Calu3 (cell line): ENCODE measurements around the gene URB1. TPM values are rescaled to one million over a fixed set of nuclear protein-coding genes. Genes with fewer than 3 reads are reported as not detected.
"Not testable (repeated sequence)": the region's sequence is repeated elsewhere in the genome, so short reads cannot be mapped to it uniquely, and the experiment has no call there.

Experiments
- BruUV-seq: library from RNA; stranded (reverse); fragments of 400-500 nt; replicated peaks from 2 replicates; lab custom pipeline; 2021; lab: Mats Ljungman, UMichigan
- CTCF ChIA-PET: fragments of 300-600 bp; sonication (Branson Sonifier 250); formaldehyde crosslinking; loops from one replicate; lab custom pipeline; 2022; ENCODE audit warnings: antibody characterized with exemption; lab: Charles Lee
- DNase-seq: peaks from one replicate; pipeline ENCODE4 v3.0.0; 2022
- H3K27ac Mint-ChIP-seq: one replicate; pipeline ENCODE4 v1.8.0; 2022; ENCODE audit warnings: mixed read lengths; ENCODE audit not compliant: unreplicated experiment
- H3K27me3 Mint-ChIP-seq: one replicate; pipeline ENCODE4 v1.8.0; 2022; ENCODE audit warnings: mixed read lengths; ENCODE audit not compliant: unreplicated experiment
- H3K36me3 Mint-ChIP-seq: one replicate; pipeline ENCODE4 v1.8.0; 2022; ENCODE audit warnings: mild to moderate bottlenecking, moderate library complexity, mixed read lengths; ENCODE audit not compliant: insufficient read depth, unreplicated experiment
- H3K4me1 Mint-ChIP-seq: one replicate; pipeline ENCODE4 v1.8.0; 2022; ENCODE audit warnings: mild to moderate bottlenecking, low read depth, mixed read lengths; ENCODE audit not compliant: unreplicated experiment
- H3K4me3 Mint-ChIP-seq: one replicate; pipeline ENCODE4 v1.8.0; 2022; ENCODE audit warnings: mild to moderate bottlenecking, low read depth, moderate library complexity, mixed read lengths; ENCODE audit not compliant: unreplicated experiment
- H3K9me3 Mint-ChIP-seq: one replicate; pipeline ENCODE4 v1.8.0; 2022; ENCODE audit warnings: low read depth, mixed read lengths; ENCODE audit not compliant: unreplicated experiment
- CTCF ChIP-seq: fragments of 200-600 bp; IDR thresholded peaks from one replicate; pipeline ENCODE4 v1.8.0; 2022; ENCODE audit warnings: antibody characterized with exemption; ENCODE audit not compliant: unreplicated experiment
- intact Hi-C: fragments of 100-400 bp; cut with micrococcal nuclease; formaldehyde crosslinking; loops from one replicate; pipeline ENCODE4 v1.10.0; 2022; ENCODE audit not compliant: unreplicated experiment
- total RNA-seq: library from RNA; stranded (reverse); gene quantifications from 2 replicates; pipeline ENCODE4 v1.2.3, GENCODE V29; 2022

URB1 gene
- total RNA-seq, 1 experiment from 2014 or later: 16.5 TPM

GRCh38 chr21:32377506-32377905, 15.3 kb downstream of the URB1 start:
- Mint-ChIP-seq H3K36me3 (peaks cover 9% of the 10 kb centered on the region), H3K9me3 (no peaks in the 10 kb centered on the region), H3K27ac (no peak overlapping the region), H3K27me3 (no peaks in the 10 kb centered on the region), H3K4me1 (no peaks in the 10 kb centered on the region), H3K4me3 (no peak overlapping the region)
- no peak for DNase-seq
- CTCF ChIA-PET: no interaction called here
- intact Hi-C loops: no loop called here
- TF ChIP-seq CTCF: no peak
- BruUV-seq: no TSS peak

GRCh38 chr21:32372755-32373154, 20.1 kb downstream of the URB1 start:
- TF ChIP-seq CTCF: no peak
- no peaks in the 10 kb centered on the region for H3K9me3 Mint-ChIP-seq
- H3K27ac Mint-ChIP-seq: no peak overlapping the region
- H3K4me3 Mint-ChIP-seq: no peak overlapping the region
- no TSS peak for BruUV-seq
- DNase-seq: no peak
- H3K4me1 Mint-ChIP-seq: no peaks in the 10 kb centered on the region
- no peaks in the 10 kb centered on the region for H3K27me3 Mint-ChIP-seq
- H3K36me3 Mint-ChIP-seq: peaks cover 14% of the 10 kb centered on the region
- CTCF ChIA-PET: no interaction called here
- intact Hi-C loops: no loop called here

- intact Hi-C loops: no loop called here
- no peak overlapping the region for H3K27ac Mint-ChIP-seq
- CTCF ChIA-PET: interaction anchor here (0.7 kb wide), 1 partner anchor 15 kb away, joined by 3 read pairs; no protein-coding TSS in a partner anchor
Observed at GRCh38 chr21:32371913-32372314, 20.9 kb downstream of the URB1 start.

GRCh38 chr21:32370998-32371766, 21.6 kb downstream of the URB1 start:
- Mint-ChIP-seq H3K27me3 (no peaks in the 10 kb centered on the region), H3K27ac (no peak overlapping the region), H3K4me1 (no peaks in the 10 kb centered on the region), H3K9me3 (no peaks in the 10 kb centered on the region), H3K4me3 (no peak overlapping the region), H3K36me3 (peaks cover 14% of the 10 kb centered on the region)
- intact Hi-C loops: no loop called here
- BruUV-seq: no TSS peak
- TF ChIP-seq CTCF: no peak
- CTCF ChIA-PET: no interaction called here
- no peak for DNase-seq

More at GRCh38 chr21:32371913-32372314, 20.9 kb downstream of the URB1 start:
- TF ChIP-seq CTCF: no peak
- DNase-seq: no peak
- H3K4me1 Mint-ChIP-seq: no peaks in the 10 kb centered on the region
- no peak overlapping the region for H3K4me3 Mint-ChIP-seq
- no peaks in the 10 kb centered on the region for H3K9me3 Mint-ChIP-seq
- H3K36me3 Mint-ChIP-seq: peaks cover 14% of the 10 kb centered on the region
- BruUV-seq: no TSS peak
- H3K27me3 Mint-ChIP-seq: no peaks in the 10 kb centered on the region

GRCh38 chr21:32368961-32369360, 23.9 kb downstream of the URB1 start:
- H3K4me1 Mint-ChIP-seq, H3K4me3 Mint-ChIP-seq, BruUV-seq, H3K27me3 Mint-ChIP-seq, intact Hi-C loops, DNase-seq, CTCF ChIA-PET, H3K27ac Mint-ChIP-seq, H3K9me3 Mint-ChIP-seq: not testable (repeated sequence)
- peaks cover 26% of the 10 kb centered on the region for H3K36me3 Mint-ChIP-seq
